ENCODE data around the gene ABCG1.

DNA sequence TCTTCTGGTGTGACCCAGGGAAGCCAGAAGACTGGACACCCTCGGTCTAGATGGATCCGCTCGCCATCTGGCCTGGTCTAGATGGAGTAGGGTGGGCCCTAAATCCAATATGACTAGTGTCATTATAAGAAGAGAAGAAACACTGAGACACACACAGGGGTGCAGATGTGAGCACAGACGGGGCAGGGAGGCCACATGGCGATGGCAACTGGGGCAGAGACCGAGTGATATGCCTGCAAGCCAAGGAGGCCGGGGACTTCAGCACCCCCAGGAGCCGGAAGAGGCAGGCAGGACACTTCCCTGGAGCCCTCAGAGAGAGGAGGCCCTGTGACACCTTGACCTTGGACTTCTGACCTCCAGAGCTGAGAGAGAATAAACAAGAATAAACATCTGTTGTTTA lies 101.9 kb downstream of the ABCG1 start:
- TF ChIP-seq POLR2A (IDR thresholded peaks at IDR 0.05): no peak
- TF ChIP-seq, protein P1, sequence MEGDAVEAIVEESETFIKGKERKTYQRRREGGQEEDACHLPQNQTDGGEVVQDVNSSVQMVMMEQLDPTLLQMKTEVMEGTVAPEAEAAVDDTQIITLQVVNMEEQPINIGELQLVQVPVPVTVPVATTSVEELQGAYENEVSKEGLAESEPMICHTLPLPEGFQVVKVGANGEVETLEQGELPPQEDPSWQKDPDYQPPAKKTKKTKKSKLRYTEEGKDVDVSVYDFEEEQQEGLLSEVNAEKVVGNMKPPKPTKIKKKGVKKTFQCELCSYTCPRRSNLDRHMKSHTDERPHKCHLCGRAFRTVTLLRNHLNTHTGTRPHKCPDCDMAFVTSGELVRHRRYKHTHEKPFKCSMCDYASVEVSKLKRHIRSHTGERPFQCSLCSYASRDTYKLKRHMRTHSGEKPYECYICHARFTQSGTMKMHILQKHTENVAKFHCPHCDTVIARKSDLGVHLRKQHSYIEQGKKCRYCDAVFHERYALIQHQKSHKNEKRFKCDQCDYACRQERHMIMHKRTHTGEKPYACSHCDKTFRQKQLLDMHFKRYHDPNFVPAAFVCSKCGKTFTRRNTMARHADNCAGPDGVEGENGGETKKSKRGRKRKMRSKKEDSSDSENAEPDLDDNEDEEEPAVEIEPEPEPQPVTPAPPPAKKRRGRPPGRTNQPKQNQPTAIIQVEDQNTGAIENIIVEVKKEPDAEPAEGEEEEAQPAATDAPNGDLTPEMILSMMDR (IDR thresholded peaks at IDR 0.05): no peak

All from heart left ventricle (tissue), 13 donors.